ENCODE results near the gene CHST11.

Gene CHST11

GRCh38 chr12:104792570-104792969, 335.8 kb downstream of the CHST11 start:
- Histone ChIP-seq H3K36me3 (ENCODE audit: control insufficient read depth, low read length) (no peaks in the 10 kb centered on the region), H3K9me2 (replicated peaks; ENCODE audit: control insufficient read depth, low read length) (no peaks in the 10 kb centered on the region), H3F3A (ENCODE audit: control insufficient read depth, insufficient read depth) (no peaks in the 10 kb centered on the region), H3K4me1 (ENCODE audit: control insufficient read depth, low read length) (peaks cover 6% of the 10 kb centered on the region), H3K79me2 (ENCODE audit: control insufficient read depth, low read length) (no peaks in the 10 kb centered on the region), H3K27me3 (ENCODE audit: control insufficient read depth, low read length) (no peaks in the 10 kb centered on the region), H3K27ac (ENCODE audit: low read depth, low read length) (no peak overlapping the region), H3K4me2 (ENCODE audit: low read length) (no peak overlapping the region), H3K4me3 (ENCODE audit: low read length) (no peak overlapping the region), H4K20me1 (ENCODE audit: control insufficient read depth, insufficient read depth, low read depth, low read length) (no peaks in the 10 kb centered on the region), H3K9me3 (ENCODE audit: control insufficient read depth, insufficient read depth, low read length) (no peaks in the 10 kb centered on the region)
- TF ChIP-seq CTCF (IDR thresholded peaks at IDR 0.05; ENCODE audit: low read depth, low read length, poor library complexity, severe bottlenecking): no peak
- no peak for TF ChIP-seq EZH2phosphoT487 (IDR thresholded peaks at IDR 0.05; ENCODE audit: borderline replicate concordance, low read length)

- Histone ChIP-seq H3K4me1 (ENCODE audit: control insufficient read depth, low read length) (peaks cover 6% of the 10 kb centered on the region), H3K9me2 (replicated peaks; ENCODE audit: control insufficient read depth, low read length) (no peaks in the 10 kb centered on the region), H3K9me3 (ENCODE audit: control insufficient read depth, insufficient read depth, low read length) (no peaks in the 10 kb centered on the region), H3K4me3 (ENCODE audit: low read length) (no peak overlapping the region), H4K20me1 (ENCODE audit: control insufficient read depth, insufficient read depth, low read depth, low read length) (no peaks in the 10 kb centered on the region), H3K27me3 (ENCODE audit: control insufficient read depth, low read length) (no peaks in the 10 kb centered on the region), H3K27ac (ENCODE audit: low read depth, low read length) (no peak overlapping the region), H3K4me2 (ENCODE audit: low read length) (no peak overlapping the region), H3K79me2 (ENCODE audit: control insufficient read depth, low read length) (no peaks in the 10 kb centered on the region), H3K36me3 (ENCODE audit: control insufficient read depth, low read length) (no peaks in the 10 kb centered on the region), H3F3A (ENCODE audit: control insufficient read depth, insufficient read depth) (no peaks in the 10 kb centered on the region)
- TF ChIP-seq CTCF (IDR thresholded peaks at IDR 0.05; ENCODE audit: low read depth, low read length, poor library complexity, severe bottlenecking): no peak
- TF ChIP-seq EZH2phosphoT487 (IDR thresholded peaks at IDR 0.05; ENCODE audit: borderline replicate concordance, low read length): no peak
Observed at GRCh38 chr12:104793285-104793684, 336.5 kb downstream of the CHST11 start.

- TF ChIP-seq CTCF (IDR thresholded peaks at IDR 0.05; ENCODE audit: low read depth, low read length, poor library complexity, severe bottlenecking) (no peak), EZH2phosphoT487 (IDR thresholded peaks at IDR 0.05; ENCODE audit: borderline replicate concordance, low read length) (no peak)
- no peaks in the 10 kb centered on the region for H3K36me3 ChIP-seq (ENCODE audit: control insufficient read depth, low read length)
- H3K4me2 ChIP-seq (ENCODE audit: low read length): no peak overlapping the region
Observed at GRCh38 chr12:104793968-104794367, 337.2 kb downstream of the CHST11 start.

GRCh38 chr12:104796475-104796862, 339.7 kb downstream of the CHST11 start:
- H3K4me3 ChIP-seq (ENCODE audit: low read length): no peak overlapping the region
- no peaks in the 10 kb centered on the region for H3K79me2 ChIP-seq (ENCODE audit: control insufficient read depth, low read length)

More at GRCh38 chr12:104793968-104794367, 337.2 kb downstream of the CHST11 start:
- no peaks in the 10 kb centered on the region for H3K79me2 ChIP-seq (ENCODE audit: control insufficient read depth, low read length)
- no peaks in the 10 kb centered on the region for H3K9me3 ChIP-seq (ENCODE audit: control insufficient read depth, insufficient read depth, low read length)
- H4K20me1 ChIP-seq (ENCODE audit: control insufficient read depth, insufficient read depth, low read depth, low read length): no peaks in the 10 kb centered on the region
- H3K27ac ChIP-seq (ENCODE audit: low read depth, low read length): no peak overlapping the region
- H3K4me1 ChIP-seq (ENCODE audit: control insufficient read depth, low read length): peaks cover 6% of the 10 kb centered on the region
- H3K27me3 ChIP-seq (ENCODE audit: control insufficient read depth, low read length): no peaks in the 10 kb centered on the region
- H3K9me2 ChIP-seq (replicated peaks; ENCODE audit: control insufficient read depth, low read length): no peaks in the 10 kb centered on the region
- H3F3A ChIP-seq (ENCODE audit: control insufficient read depth, insufficient read depth): no peaks in the 10 kb centered on the region
- H3K4me3 ChIP-seq (ENCODE audit: low read length): no peak overlapping the region

More at GRCh38 chr12:104796475-104796862, 339.7 kb downstream of the CHST11 start:
- Histone ChIP-seq H4K20me1 (ENCODE audit: control insufficient read depth, insufficient read depth, low read depth, low read length) (no peaks in the 10 kb centered on the region), H3K4me1 (ENCODE audit: control insufficient read depth, low read length) (no peaks in the 10 kb centered on the region), H3F3A (ENCODE audit: control insufficient read depth, insufficient read depth) (no peaks in the 10 kb centered on the region), H3K9me2 (replicated peaks; ENCODE audit: control insufficient read depth, low read length) (no peaks in the 10 kb centered on the region), H3K27ac (ENCODE audit: low read depth, low read length) (no peak overlapping the region), H3K4me2 (ENCODE audit: low read length) (no peak overlapping the region), H3K9me3 (ENCODE audit: control insufficient read depth, insufficient read depth, low read length) (no peaks in the 10 kb centered on the region), H3K36me3 (ENCODE audit: control insufficient read depth, low read length) (no peaks in the 10 kb centered on the region), H3K27me3 (ENCODE audit: control insufficient read depth, low read length) (no peaks in the 10 kb centered on the region)
- no peak for TF ChIP-seq CTCF (IDR thresholded peaks at IDR 0.05; ENCODE audit: low read depth, low read length, poor library complexity, severe bottlenecking)
- no peak for TF ChIP-seq EZH2phosphoT487 (IDR thresholded peaks at IDR 0.05; ENCODE audit: borderline replicate concordance, low read length)

Data from DOHH2 (cell line).